Brain pericyte (primary cell): ENCODE measurements around the gene COL23A1.
"Not testable (repeated sequence)": the region's sequence is repeated elsewhere in the genome, so short reads cannot be mapped to it uniquely, and the experiment has no call there.

ENCODE experiments used
- DNase-seq: peaks from one replicate; pipeline ENCODE4 v3.0.0-alpha.2; 2012; ENCODE audit warnings: low read depth, low spot score

COL23A1 gene

DNA sequence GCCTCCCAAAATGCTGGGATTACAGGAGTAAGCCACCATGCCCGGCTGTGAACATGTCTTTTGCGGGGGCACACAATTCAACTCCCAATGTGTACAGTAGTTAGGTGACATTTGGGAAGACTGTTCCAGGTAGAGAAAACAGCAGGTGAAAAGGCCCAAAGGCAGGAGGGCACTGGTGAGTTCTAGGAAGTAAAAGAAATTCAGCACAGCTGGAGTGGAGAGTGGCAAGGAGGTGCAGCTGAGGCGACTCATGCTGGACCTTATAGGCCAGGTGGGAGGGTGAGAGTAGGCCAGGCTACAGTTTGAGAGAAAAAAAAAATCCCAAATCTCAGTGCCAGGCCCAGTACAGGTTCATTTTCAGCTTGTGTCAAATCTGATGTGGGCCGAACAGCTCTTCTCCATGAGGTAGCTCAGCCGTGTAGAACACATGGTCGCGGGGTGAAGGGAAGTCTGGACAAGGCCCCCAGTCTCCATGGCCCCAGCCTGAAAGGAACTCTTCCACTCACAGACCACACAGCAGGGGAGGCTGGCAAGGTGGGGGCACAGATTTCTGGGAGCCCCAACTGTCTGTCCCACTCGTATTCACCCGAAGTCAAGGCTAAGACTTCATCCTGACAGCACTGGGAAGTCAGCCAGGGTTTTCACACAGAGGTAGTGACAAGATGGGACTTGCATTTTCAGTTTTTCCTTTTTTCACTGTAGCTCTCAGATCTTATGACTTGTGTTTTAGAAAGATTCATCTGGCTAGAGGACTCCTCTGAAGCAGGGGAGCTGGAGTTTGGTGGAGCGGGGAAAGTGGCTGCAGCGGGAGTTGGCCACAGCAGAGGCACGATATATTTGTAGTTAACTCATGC lies 390.4 kb downstream of the COL23A1 start:
- no peak for DNase-seq

GRCh38 chr5:178198706-178199105 lies 391.5 kb downstream of the COL23A1 start:
- no peak for DNase-seq

DNA sequence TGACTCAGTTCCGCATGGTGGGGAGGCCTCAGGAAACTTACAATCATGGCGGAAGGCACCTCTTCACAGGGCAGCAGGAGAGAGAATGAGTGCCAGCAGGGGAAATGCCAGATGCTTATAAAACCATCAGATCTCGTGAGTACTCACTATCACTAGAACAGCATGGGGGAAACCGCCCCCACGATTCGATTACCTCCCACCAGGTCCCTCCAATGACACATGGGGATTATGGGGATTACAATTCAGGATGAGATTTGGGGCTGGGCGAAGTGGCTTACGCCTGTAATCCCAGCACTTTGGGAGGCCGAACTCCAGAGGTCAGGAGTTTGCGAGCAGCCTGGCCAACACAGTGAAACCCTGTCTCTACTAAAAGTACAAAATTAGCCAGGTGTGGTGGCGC lies 392.0 kb downstream of the COL23A1 start:
- not testable (repeated sequence) for DNase-seq

DNA sequence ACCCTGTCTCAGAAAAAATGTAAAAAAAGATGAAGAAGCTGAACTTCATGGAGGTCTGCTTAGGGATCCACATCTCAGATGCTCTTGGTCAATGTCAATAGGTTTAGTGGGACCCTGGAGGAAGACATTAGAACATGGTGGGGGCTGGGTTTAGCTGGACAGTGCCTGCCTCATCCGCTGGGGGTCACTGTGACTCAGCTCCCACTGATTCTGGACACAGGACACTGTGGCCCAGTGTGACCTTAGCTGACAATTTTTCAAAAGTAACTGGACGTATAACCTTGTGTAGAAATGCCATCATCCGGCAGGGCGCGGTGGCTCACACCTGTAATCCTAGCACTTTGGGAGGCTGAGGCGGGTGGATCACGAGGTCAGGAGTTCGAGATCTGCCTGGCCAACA lies 393.2 kb downstream of the COL23A1 start:
- DNase-seq = no peak

DNA sequence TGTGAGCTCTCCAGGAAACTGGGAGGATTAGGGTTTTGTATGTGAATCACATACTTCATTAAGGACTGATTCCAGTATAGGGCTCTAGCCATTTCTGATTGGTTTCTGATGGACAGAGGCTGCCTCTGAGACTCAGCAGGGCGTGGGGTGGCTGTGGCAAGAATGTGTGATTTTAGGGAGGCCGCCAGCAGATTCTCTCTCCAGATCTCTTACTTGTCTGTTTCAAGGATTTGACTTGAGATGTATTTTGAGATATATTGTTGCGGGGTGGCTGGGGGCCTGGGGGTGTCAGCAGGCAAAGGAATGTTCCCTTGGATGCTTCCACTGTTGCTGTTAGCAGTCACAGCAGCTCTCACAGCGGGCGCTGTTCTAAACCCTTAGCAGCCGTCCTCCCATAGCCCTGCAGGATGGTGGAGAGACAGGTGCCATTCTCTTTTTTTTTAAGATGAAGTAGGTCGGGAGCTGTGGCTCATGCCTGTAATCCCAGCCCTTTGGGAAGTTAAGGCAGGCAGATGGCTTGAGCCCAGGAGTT lies 393.8 kb downstream of the COL23A1 start:
- no peak for DNase-seq

DNA sequence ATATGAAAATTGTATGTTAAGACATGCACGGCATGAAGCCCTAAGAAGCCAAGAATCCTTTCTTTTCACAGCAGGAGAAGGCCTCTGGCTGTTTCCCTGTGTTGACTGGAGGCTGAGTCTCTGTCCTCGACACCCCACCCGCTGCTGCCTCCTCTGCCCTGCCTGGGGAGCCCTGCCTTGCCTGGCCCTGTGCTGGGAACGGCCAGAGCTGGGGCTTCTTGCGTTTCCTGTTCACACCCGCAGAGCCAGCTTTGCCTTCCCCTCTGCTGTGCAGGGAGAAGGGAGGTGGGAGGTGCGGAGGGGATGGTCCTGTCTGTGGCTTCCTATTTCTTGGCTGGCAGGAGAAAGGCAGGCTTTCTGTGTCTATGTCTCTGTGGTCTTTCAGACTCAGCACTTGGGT lies 396.2 kb downstream of the COL23A1 start:
- no peak for DNase-seq

GRCh38 chr5:178193251-178193809 lies 396.9 kb downstream of the COL23A1 start:
- no peak for DNase-seq

DNA sequence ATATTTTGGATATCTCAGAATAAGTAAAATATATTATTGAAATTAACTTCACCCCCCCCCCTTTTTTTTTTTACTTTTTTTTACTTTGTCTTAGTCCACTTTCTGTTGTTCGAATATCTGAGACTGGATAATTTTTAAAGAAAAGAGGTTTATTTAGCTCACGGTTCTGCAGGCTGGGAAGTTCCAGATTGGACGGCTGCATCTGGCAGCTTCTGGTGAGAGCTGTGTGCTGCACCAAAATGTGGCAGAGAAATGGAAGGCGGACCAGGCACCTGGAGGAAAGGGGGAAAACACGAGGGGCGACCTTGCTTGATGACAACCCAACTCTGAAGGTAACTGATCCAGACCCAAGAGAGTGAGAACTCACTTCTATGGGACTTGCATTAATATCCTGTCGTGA lies 397.4 kb downstream of the COL23A1 start:
- no peak for DNase-seq

DNA sequence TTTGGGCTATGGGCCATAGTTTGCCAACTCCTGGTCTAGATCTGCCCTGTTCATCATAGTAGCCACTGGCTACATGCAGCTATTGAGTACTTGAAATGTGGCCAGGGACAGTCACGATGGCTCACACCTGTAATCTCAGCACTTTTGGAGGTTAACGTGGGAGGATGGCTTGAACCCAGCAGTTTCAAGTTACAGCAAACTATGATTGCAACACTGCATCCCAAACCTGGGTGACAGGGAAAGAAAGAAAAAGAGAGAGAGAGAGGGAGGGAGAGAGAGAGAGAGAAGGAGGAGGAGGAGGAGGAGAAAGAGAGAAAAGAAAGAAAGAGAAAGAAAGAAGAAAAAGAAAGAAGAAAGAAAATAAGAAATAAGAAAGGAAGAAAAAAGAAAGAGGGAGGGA lies 397.9 kb downstream of the COL23A1 start:
- no peak for DNase-seq

GRCh38 chr5:178191661-178192060 lies 398.5 kb downstream of the COL23A1 start:
- no peak for DNase-seq

DNA sequence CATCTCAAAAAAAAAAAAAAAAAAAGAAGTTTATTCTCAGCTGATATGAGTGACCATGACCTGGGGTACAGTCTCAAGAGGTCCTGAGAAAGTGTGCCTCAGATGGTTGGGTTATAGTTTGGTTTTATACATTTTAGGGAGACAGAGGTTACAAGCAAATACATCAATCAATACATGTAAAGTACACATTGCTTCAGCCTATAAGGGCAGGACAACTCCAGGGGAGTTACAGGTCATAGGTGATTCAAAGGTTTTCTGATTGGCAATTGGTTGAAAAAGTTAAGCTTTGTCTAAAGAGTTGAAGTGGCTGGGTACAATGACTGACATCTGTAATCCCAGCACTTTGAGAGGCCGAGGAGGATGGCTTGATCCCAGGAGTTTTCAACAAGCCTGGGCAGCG lies 400.8 kb downstream of the COL23A1 start:
- DNase-seq = no peak
